HS-5 (cell line): ENCODE data around the gene MEIS1.

Experiments used
- DNase-seq: peaks from one replicate; pipeline ENCODE4 v3.0.0-alpha.2; 2012; ENCODE audit warnings: low read depth

Gene MEIS1

DNA sequence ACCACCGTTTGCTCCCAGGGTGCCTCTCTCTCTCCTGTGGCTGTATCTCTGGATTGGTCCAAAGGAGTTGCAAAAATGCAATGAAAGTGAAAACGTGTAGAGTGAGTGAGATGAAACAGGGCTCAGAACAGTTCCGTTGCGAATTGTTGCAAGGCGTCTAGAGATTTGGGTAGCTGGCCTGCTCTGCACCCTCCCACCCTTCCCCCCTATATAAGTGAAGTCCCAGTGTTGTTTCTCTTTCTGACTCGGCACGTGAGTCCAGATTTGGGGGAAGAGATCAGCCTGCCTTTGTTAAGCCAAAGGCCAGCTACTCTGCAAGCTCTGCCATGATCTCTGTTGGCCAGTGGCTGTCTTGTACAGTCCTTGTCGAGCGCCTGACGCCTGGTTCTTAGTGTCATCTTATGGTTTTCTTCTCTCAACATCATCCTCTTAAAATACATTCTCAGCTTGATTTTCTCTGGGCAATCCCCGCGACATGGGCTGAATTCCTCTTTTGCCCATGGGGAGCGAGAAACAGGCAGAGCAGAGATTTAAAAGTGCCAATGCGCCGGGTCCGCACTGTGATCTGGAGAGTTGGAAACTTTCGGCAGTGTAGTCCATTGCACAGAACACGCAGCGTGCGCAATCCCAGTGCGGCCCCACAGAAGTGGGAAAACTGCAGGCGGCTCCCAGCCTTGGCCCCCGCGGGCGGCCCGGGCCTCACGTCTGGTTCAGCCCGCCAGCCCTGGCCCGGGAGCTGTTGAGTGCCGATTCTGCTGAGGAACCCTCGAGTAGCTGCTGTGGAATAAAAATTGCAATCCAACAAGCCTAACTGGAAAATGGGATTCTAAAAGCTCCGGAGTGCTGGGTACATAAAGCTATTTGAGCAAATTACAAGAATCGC is 9.3 kb downstream of the MEIS1 start:
- DNase-seq, result no peak

DNA sequence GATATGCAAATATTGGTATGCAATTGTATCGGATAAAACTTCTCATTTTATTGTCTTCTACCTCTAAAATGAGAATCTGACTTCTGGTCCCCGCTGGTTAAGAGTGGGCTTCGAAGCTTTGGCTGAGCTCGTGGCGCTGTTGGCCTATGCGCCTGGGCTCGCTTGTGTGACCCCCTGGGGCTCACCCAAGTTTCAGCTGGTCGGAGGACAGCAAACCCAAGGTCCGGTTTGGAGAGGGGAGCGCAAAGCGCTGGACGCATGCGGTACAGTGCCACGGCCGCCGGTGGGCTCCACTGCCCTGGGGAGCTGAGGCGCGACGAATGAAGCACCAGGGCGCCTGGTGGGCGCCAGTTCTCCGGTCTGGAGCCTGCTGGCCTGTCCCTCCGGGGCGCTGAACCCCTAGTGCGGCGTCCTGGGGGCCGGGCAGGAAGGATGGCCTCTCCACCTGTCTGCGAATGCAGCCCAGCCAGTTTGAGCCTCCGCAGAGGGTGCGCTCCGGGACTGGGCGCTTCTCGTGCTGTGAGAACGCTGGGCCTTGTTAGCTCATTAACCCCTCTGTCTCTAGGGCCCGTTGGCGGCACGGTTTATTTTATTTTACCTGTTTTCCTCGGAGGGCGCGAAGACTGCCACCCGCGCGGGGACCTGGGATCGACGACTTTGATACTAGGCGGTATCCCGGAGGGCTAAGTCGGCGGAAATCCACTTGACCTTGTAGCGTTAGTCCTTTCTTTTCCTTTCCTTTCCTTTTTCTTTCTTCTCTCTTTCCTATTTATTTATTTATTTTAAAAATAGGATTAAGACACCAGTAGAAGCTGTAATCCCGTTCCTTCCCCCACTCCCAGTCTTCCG is 10.4 kb downstream of the MEIS1 start:
- no peak for DNase-seq

DNA sequence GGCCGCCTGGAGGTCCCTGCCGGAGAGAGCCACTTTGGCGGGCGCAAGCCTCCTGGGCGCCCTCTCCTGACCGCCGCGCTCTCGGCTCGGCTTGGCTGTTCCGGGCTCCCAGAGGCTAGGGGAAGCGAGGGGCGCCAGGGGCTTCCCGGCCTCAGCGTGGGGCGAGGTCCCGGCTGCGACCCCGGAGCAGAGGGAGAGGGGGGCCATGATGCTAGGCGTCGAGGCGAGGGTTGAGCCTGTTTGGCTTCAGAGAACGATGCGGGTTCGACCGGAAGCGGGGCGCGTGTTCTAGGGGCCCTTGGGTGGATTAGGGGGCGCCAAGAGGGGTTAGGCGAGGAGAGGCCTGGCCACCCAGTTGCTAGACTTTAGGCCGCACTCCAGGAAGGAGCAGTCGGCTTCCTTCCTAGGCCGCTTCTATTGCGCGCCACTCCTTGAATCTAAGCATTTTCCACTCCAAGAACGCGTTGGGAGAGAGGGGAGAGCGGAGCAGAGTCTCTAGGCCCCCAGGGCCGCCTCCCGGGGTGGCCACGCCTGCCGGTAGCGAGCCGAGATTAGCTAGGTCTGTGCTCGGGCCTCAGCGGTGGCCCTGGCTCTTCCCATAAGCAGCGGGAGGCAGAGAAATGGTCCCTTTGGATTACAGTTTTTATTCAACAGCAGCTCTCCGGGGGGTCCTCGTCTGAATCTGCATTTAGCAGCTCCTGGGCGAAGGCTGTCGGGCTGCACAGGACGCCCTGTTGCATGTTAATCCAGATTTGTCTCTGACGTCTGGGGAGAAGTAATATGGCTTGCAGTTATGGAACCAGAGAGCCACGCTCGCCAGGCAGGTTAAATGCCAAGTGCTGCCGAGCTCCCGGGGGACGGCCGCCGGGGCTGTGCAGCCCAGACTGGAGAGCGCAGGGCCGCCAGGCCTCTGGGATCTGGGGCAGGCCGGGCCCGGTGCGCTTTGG is 11.3 kb downstream of the MEIS1 start:
- no peak for DNase-seq

DNA sequence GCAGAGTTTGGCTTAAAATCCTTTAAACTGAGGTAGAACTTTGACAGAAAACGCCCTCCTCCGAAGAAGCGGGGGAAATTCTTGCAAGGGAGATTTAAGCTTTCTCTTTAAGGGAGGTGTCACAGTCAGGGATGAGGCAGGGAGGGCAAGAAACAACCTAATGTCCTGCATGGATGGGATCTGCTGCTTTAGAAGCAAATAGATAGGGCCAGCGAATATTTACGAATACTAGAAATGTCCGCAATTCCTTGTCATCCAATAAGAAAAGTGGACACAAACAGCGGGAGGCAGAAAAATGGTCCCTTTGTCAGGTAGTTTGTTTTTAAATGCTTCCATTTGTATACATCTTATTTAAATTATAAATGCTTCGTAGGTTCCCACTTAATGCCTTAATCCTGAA is 12.0 kb downstream of the MEIS1 start:
- DNase-seq, result no peak

DNA sequence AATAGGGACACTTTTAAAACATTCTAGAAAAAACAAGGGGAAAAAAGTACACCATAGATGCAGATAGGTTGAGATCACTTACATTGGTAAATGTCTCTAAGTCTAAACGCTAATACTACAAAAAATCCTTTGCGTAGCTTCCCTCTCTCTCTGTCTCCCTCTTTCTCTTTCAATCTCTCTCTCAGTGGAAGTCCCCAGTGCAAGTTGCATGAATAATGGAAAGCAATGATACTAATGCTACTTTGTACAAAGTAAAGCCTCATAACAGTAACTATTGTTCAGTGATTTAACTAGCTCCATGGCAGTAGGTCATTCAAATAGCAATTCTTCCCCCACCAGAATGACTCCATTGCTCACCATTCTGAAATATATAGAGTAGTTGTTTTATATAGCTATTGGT is 12.8 kb downstream of the MEIS1 start:
- DNase-seq, result no peak

DNA sequence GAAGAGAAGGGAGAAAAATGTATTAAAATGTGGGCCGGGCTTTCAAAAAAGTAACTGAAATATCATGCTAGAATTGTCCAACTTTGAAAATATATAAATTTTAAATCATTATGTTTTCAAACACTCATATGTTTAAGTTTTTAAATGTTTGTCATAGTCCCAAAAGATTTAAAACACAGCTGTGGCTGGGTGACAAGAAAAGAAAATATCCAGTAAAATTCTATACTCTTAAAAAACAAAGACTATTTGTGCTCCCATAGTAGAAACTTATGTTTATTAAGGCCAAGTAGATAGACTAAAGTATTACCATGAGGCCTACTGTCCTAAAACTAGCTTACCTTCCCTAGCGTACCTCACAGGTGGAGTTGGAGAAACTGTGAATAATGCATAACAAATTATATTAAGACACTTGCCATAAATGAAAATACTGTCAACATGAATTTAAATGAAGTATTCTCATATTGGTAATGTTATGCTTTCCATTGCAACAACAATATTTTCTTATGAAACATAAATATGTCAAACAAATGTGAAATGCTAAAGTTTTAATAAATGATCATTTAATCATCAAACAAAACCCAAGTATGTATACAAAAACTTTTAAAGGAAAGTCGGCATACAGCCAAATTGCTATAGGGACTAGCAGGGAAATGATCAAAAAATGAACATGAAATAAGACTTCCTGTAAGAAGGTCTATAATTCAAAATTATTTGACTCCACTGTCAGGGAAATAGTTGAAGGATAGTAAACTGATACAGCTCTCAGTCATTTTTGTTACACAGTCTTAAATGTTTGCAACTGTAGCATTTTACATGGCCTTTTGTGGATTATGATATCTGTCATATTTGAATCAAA is 13.4 kb downstream of the MEIS1 start:
- DNase-seq, result no peak

DNA sequence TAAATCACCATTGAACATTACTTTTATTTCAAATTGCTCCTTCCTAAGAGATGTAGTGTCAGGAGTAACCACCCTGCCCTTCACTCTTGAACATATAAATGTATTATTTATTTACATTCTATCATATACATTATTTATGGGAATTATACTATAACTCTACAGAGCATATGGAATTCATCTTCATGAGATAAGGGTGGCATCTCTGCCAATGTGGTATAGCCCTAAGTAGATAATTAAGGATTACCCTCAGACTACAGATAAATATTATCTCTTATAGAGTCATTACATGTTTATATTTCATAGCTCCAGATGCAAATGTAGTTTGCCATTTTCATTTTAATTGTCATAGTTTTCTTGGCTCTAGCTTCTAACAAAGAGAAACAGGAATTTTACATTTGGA is 17.3 kb downstream of the MEIS1 start:
- DNase-seq, result no peak

DNA sequence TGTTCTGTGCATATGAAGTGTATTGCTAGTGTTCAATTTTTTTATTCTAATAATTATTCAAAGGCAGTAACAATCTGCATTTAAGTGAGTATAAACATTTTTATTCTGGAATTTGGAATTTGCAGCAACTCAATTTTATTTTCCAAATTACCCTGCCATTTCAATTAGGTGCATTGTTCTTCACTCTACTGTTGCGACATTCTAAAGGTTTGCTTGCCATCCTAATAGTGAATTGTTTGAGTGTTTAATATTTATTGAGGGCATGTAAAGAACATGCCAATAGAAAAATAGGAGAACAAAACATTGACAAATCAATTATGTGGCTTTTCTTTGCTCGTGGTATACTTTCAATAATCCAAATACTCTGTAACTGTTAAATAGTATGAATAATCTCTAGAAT is 18.0 kb downstream of the MEIS1 start:
- DNase-seq, result no peak

DNA sequence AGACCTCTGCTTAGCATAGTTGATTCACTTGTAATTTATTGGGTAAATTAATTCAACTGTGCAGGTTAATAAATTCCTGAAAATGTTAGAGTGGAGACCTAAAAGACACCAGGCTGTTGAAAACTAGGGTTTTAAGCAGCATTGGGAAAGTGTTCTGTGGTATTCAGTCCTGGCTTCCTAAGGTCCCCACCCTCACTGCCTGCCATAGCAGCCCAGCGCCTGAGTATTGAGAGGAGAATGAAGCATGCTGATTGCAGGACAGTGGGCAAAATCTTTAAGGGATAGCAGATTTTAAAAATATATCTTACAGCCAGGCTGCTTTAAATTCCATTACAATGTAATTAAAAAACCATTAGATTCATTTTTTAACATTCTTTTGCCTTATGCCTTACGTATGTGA is 20.6 kb downstream of the MEIS1 start:
- DNase-seq, result no peak

DNA sequence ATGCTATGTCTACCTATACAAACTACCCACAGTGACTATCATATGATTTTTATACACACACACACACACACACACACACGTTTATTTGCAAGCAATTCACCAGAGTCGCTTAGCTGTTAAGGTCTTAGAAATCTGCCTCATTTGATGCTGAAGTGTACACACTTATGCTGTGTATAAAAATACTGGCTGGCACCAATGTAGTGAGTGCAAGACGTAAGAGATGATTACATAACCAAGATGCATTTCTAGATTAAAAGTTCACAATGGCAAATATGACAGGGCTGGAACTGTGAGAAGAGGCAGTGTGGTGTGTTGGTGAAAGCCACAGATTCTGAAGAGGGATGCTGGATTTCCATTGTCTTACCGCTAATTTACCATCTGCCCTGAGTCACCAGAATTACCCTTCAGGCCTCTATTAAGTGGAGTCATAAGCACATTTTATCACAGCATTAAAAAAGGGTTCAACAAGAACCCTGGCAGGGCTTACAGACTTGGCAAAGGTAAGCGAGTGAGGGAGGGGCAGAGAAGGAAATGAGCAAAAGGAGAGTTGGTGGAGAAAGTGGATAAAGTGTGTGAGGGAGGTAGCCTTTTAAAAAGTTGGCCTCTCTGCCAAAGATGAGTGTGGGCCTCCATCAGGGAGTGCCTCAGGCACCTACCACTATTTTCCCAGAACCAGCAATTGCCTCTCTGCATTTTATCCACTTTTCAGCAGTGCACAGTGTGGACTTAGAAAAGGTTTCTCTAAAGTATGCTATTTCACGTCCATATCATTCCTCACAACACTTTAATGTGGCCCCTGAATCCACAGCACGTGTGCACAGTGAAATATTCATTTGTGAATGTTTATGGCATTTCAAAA is 21.5 kb downstream of the MEIS1 start:
- no peak for DNase-seq

DNA sequence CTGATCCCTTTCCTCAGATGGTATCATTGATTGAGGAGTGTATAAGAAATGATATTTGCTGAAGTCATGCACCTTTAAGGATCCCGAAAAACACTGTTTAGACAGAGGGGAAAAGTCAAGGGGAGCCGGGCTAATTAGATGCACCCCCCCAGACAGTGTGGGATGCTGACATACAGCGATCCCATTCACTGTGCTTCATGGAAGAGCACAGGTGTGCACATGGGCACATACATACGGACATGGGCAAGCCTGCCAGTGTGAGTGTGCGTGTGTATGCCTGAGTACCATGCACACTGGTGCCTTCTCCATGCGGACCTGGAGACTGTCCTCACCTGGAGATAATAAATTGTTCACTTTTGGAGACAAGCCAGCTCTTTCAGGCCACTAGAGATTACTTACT is 22.6 kb downstream of the MEIS1 start:
- no peak for DNase-seq

DNA sequence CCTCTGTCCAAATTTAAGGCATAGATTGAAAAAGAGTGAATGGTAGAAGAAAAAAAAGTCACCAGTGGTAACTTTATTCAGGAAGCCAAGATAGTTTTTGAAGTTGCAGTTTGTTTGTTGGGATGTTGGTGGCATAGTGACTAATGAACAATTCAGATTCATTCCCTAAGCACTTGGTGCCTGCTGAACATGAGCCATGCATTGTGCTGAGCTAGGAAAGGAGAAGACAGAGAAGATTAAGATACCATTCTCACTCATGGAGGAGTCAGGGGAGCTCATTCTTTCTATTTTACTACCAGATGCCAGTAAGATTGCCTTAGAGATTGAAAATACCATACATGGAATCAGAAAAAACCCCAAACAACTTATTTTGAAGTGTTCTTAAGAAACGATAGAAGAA is 25.1 kb downstream of the MEIS1 start:
- no peak for DNase-seq

DNA sequence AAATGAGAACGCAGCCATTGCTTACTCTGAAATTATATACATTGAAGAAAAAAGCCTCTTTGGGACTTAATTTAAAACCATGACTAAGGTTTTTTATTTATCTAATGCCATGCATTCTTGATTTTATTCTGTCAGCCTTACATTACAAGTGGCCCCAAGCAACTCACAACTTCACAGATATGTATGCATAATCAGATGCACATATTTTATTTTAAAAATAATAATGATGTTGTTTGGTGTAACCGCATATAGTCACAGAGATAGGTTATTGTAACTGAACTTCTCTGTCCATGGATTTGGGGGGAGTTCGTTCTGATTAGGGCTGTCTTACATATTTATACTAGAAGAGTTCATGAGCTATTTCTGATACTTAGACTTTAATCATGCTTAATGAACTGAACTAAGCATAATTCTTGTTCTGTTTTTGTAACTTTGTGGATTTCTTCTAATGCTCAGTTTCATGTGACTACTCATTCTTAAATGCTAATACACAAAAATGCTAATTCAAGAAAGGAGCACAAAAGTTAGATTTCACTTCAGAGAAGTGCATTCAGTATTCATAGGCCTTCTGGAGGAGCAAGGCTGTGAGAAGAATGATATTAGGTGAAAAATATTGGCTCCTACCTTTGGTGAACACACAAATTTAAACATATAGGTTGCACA is 26.2 kb downstream of the MEIS1 start:
- no peak for DNase-seq

DNA sequence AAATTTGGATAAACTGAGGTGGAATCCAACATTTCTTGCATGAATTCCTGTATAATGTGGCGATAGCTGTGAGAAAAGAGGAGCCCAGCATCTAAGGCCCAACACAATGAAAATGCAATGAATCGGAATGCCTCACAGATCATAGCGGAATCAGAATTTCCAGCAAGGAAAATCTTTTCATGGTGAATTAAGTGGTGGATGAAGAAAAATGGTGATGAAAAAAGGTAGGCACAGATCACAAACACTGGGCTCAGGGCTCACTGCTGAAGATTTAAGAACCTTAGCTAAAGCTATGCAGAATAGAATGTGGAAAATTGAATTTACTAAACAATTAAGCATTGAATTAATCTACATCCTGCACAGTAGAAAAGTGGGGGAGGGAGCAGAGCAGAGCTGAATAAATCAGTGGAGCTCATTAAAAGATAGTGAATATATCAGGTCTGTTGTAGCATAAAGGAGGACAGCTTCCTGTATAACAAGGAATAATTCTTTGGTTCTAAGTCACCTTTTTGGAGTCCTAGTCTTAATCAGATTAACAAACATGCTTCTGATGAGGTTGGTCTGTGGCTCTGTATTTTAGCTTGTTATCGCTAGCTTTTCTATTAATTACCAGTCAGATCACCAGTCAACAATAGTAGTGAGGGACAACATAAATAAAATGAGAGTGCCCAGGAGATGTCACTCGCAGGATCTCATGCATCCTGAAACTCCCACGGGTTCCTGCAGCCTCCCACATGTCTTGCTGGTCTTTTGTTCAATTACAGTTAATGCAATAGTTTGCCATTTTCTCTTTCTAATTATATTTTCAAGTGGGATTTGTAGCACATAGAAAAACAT is 27.0 kb downstream of the MEIS1 start:
- no peak for DNase-seq

DNA sequence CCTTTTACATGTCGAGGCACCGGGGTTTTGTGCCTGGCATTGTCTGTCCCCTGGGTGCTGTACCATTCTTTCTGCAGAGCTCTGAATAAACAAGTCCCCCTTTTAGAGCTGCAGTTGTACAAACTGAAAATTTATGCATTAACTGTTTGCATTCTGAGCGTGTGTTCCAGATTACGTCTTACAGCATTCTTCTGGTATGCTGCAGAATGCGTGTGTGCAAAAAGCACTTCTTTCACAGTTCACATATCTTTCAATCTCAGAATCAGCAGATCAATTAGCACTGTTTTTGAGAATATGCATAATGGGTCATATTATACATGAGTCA is 27.5 kb downstream of the MEIS1 start:
- DNase-seq, result no peak

DNA sequence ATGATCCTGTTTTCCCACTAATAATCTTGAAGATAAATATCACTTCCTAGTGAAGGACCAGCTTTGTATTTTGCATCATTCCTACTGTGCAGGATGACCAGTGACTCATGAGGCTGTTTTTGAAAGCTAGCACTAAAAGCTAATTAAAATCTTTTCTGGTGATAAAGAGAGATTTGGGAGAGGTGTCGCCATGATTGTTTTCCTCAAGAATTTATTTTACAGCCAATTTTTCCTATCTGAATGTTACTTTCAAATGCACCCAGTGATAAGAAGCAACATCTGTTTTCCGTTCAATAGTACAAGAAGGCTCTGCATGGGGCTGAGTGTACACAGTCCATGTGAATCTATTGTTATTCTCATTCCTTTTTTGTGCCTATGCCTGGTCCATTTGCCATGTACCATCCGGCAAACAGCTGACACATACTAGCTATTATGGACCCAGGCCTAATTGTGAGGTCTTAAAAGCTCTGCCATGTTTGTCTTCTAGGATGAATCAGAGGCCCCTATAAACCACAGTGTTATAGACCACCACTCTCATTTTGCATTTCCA is 28.4 kb downstream of the MEIS1 start:
- DNase-seq, result no peak

DNA sequence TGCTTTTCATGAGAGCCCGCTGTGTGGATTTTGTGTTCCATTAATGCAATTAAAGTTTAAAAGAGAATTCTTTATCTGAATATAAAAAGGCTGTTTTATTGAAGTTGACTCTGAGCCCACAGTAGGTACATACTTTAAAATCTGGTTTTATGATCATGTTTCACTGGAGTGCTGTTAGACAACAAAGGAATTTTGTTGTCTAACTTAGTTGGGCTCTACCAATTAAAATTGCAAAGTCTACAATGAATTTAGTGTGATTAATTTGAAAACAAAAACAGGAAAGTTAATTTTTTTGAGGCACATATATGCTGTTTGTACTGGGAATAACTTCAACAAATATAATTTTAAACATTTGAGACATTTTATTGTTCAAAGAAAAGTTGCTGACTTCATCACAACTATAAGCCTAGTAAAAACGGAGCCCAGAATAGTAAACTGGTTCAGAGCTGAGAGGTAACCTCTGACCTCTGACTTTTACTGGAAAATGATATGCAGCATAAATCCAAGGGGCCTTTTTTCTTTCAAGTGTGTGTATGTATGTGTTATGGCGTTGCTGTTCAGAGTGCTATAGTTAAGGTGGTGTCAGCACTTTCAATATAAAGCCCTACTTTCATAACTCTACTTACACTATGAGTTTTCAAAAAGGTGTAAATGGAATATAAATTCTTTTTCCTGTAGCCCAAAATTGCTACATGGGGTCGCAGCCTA is 30.2 kb downstream of the MEIS1 start:
- no peak for DNase-seq

DNA sequence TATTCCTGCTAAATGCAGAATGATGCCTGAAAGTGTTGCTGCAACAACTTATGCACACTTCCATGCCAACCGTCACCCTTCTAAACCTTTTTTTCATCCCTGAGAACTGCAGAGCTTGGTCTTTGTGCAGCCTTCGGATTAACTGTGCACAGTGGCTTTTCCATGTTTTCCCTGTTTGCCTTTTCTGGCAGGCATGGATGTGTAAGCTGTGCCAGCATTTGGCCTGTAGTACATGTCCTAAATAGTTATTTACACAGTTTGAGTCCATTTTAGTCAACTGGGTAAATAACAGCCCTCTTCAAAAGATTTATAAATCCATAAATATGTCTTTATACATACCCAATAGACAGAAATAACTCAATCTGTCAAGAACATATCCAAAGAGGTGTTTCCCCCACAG is 31.5 kb downstream of the MEIS1 start:
- no peak for DNase-seq
